RWPE1 (cell line): Measurements from ENCODE around the gene CYP4F12.

ENCODE experiments used
- CTCF ChIA-PET: fragments of 350-600 bp; sonication (Branson Sonifier 250); formaldehyde crosslinking; extraction: SDS; loops from one replicate; lab custom pipeline; 2021; lab: Yijun Ruan, JAX
- POLR2A ChIA-PET: fragments of 400-600 bp; formaldehyde crosslinking; extraction: SDS; loops from one replicate; lab custom pipeline; 2020; ENCODE audit warnings: antibody characterized with exemption; ENCODE audit not compliant: low non-redundant PET; lab: Yijun Ruan, JAX
- DNase-seq: peaks from one replicate; pipeline ENCODE4 v3.0.0; 2012; ENCODE audit warnings: low spot score
- H3K27ac ChIP-seq: fragments of 450-650 bp; 2 replicates; pipeline ENCODE4 v1.5.1; 2017
- CTCF ChIP-seq: fragments of 450-650 bp; conservative IDR thresholded peaks from 2 replicates; pipeline ENCODE4 v1.5.1; 2017; ENCODE audit warnings: low read depth, mild to moderate bottlenecking

The CYP4F12 gene

GRCh38 chr19:15722956-15723355, 50.1 kb downstream of the CYP4F12 start:
- ChIA-PET POLR2A (no interaction called here), CTCF (no interaction called here)
- H3K27ac ChIP-seq = no peak overlapping the region
- TF ChIP-seq CTCF = no peak
- no peak for DNase-seq

- DNase-seq = no peak
- H3K27ac ChIP-seq = no peak within 1 kb of the TSS
- ChIA-PET CTCF (no interaction called here), POLR2A (no interaction called here)
- TF ChIP-seq CTCF = no peak
Observed at GRCh38 chr19:15727724-15728123, 54.8 kb downstream of the CYP4F12 start, which contains the start of gene OR10H2. OR10H2 (plus strand) TSS chr19:15728024; CDS start chr19:15728044, 20 bp downstream.

DNA sequence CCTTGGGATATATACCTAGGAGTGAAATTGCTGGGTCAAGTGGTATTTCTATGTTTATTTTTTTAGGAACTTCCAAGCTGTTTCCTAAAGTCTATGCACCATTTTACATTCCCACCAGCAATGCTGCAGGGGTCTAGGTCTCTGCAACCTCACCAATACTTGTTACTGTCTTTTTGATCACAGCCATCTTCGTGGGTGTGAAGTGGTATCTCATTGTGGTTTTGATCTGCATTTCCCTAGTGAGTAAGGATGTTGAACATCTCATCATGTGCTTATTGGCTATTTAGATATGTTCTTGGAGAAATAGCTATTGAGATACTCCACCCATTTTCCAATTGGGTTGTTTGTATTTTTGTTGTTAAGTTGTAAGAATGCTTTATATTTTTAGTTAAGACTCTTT, 57.7 kb downstream of the CYP4F12 start:
- CTCF ChIA-PET = no interaction called here
- POLR2A ChIA-PET = no interaction called here
- no peak for TF ChIP-seq CTCF
- no peak overlapping the region for H3K27ac ChIP-seq
- no peak for DNase-seq

- CTCF ChIA-PET = no interaction called here
- no peak overlapping the region for H3K27ac ChIP-seq
- no peak for DNase-seq
- TF ChIP-seq CTCF = no peak
- POLR2A ChIA-PET = no interaction called here
Observed at GRCh38 chr19:15732388-15732787, 59.5 kb downstream of the CYP4F12 start.

- DNase-seq = no peak
- ChIA-PET POLR2A (no interaction called here), CTCF (interaction anchor here (0.8 kb wide), 1 partner anchor 104 kb away, joined by 3 read pairs; no protein-coding TSS in a partner anchor)
- no peak overlapping the region for H3K27ac ChIP-seq
- no peak for TF ChIP-seq CTCF
Observed at GRCh38 chr19:15733895-15734294, 61.0 kb downstream of the CYP4F12 start.

DNA sequence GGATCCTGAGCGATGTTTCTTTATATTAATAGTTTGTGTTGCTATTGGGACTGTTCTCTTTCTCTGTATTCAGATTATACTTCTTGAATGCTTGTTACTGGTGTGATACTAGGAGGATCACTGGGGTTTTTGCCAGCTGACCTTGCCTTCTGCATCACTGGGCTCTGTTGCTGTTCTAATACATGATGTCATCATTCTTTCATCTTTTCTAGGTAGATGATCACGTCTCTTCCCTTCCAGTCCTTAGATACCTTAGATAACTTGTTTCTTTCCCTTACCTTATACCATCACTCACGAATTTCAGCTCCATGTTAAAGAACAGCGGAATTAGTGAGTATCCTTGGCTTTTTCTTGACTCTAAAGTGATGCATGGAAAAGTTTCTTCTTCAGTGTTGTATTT, 64.8 kb downstream of the CYP4F12 start, which contains the start of gene OR10H3:
Gene OR10H3 (plus strand): TSS at position 264 of the 400 bp plus-strand sequence. CDS start 3,408 bp downstream, outside the sequence.
- no peak for DNase-seq
- ChIA-PET POLR2A (no interaction called here), CTCF (no interaction called here)
- H3K27ac ChIP-seq = no peak within 1 kb of the TSS
- TF ChIP-seq CTCF = no peak

GRCh38 chr19:15740785-15741184, 67.9 kb downstream of the CYP4F12 start:
- ChIA-PET POLR2A (no interaction called here), CTCF (no interaction called here)
- no peak for DNase-seq
- no peak for TF ChIP-seq CTCF
- H3K27ac ChIP-seq = no peak overlapping the region
